Brain microvascular endothelial cell (primary cell): ENCODE data around the gene RAD9A.

Source experiments
- DNase-seq: peaks from one replicate; pipeline ENCODE4 v3.0.0-alpha.2; 2020
- H3K27ac ChIP-seq: fragments of 250-450 bp; sonication (Bioruptor Pico); 2 replicates; pipeline ENCODE4 v1.5.1; 2020; ENCODE audit warnings: mild to moderate bottlenecking, moderate library complexity
- H3K27me3 ChIP-seq: fragments of 250-450 bp; sonication (Bioruptor Pico); replicated peaks from 2 replicates; pipeline ENCODE4 v1.5.1; 2020; ENCODE audit warnings: mild to moderate bottlenecking
- H3K36me3 ChIP-seq: fragments of 250-450 bp; sonication (Bioruptor Pico); replicated peaks from 2 replicates; pipeline ENCODE4 v1.5.1; 2020; ENCODE audit warnings: mild to moderate bottlenecking
- H3K4me3 ChIP-seq: 2 replicates; pipeline ENCODE4 v1.5.1; 2011; ENCODE audit warnings: low read depth, mild to moderate bottlenecking, control low read depth, low read length, moderate library complexity
- in situ Hi-C: cut with HindIII; loops from 2 replicates; pipeline ENCODE4 v1.10.0; 2017; ENCODE audit warnings: low sequenced_read_pairs, low pct_ligation_motif_present
- TF ChIP-seq, protein P1 (sequence below): IDR thresholded peaks from 2 replicates; pipeline ENCODE4 v1.5.1; 2011; ENCODE audit warnings: low read depth, mild to moderate bottlenecking, moderate library complexity, low read length, control low read depth, inconsistent platforms; ENCODE audit errors: missing control alignments

Gene RAD9A

GRCh38 chr11:67369801-67370284 lies 21.9 kb upstream of the RAD9A start:
- in situ Hi-C loops, result no loop called here
- no peak overlapping the region for H3K27ac ChIP-seq
- H3K4me3 ChIP-seq, result peak overlapping the region; percentile 20
- no peak for DNase-seq
- no peaks in the 10 kb centered on the region for H3K27me3 ChIP-seq
- TF ChIP-seq, protein P1, sequence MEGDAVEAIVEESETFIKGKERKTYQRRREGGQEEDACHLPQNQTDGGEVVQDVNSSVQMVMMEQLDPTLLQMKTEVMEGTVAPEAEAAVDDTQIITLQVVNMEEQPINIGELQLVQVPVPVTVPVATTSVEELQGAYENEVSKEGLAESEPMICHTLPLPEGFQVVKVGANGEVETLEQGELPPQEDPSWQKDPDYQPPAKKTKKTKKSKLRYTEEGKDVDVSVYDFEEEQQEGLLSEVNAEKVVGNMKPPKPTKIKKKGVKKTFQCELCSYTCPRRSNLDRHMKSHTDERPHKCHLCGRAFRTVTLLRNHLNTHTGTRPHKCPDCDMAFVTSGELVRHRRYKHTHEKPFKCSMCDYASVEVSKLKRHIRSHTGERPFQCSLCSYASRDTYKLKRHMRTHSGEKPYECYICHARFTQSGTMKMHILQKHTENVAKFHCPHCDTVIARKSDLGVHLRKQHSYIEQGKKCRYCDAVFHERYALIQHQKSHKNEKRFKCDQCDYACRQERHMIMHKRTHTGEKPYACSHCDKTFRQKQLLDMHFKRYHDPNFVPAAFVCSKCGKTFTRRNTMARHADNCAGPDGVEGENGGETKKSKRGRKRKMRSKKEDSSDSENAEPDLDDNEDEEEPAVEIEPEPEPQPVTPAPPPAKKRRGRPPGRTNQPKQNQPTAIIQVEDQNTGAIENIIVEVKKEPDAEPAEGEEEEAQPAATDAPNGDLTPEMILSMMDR, result no peak
- peaks cover 9% of the 10 kb centered on the region for H3K36me3 ChIP-seq

DNA sequence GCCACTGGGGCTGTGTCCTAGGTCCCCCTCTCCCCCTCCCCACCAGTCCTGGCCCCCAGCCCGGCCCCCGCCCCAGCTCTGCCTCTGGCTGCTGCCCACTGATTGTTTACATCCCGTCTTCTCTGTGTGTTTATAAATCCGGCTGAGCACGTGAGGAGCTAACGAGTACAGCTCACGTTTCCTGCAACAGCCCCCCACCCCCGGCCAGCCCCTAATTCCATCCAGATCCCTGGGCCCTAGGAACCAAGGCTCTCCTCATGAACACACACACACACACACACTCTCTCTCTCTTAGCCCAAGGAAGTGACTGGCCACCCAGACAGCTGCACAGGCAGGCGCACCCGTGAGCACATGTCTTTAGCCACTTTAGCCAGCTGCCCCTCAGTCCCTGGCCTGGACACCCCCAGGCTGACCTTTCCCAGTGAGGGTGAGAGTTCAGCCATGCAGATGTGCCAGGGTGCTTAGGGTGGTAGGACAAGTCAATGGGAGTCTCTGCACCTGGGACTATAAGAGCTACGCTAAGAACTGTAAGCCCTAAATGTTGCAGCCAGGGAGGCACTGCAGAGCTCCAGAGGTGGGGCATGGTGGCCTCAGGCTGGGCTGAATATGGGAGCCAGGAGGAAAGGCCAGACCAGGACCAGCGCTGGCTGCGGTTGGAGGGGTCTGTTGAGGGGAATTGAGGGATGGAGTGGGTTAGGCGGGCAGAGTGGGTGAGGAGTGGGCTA lies 21.3 kb upstream of the RAD9A start:
- H3K36me3 ChIP-seq, result peaks cover 3% of the 10 kb centered on the region
- H3K4me3 ChIP-seq, result peak overlapping the region; percentile 63
- H3K27ac ChIP-seq, result no peak overlapping the region
- no peak for DNase-seq
- TF ChIP-seq, protein P1, result no peak
- no peaks in the 10 kb centered on the region for H3K27me3 ChIP-seq
- in situ Hi-C loops, result no loop called here

DNA sequence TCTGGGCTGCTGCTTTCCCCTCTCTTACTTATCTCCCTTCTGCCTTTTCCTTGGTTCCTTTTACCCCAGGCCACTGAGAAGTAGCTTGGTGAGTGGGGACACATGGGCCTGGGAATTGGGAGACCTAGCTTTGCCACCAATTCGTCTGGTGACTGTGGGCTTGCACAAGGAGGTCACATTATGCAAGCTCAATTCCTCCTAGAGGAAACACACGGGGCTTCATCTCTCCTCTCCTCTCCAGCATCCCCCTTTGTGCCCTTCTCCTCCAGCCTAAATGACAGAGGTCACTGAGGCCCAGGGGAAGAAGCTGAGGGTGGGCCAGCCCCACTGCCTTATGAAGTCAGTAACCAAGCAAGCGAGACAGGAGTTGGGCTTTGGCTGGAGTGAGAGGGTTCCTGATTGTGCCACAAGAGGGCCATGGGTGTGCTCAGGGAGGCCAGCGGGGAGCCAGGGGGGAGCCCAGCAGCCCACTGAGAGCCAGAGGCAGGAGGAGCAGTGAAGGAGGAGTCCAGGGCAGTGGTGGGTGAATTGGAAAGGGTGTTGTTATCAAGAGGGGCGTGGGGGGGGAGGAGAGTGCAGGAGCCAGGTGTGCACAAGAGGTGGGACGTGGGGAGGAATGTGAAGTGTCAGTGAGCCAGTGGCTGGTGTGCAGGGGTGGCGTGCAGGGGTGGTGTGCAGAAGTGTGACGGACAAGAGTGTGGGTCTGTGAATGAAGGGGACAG lies 20.4 kb upstream of the RAD9A start:
- in situ Hi-C loops, result no loop called here
- DNase-seq, result peak; percentile 43
- TF ChIP-seq, protein P1, result peak; percentile 78
- H3K36me3 ChIP-seq, result peaks cover 3% of the 10 kb centered on the region
- H3K4me3 ChIP-seq, result peak overlapping the region; percentile 63
- H3K27ac ChIP-seq, result no peak overlapping the region
- H3K27me3 ChIP-seq, result no peaks in the 10 kb centered on the region

- in situ Hi-C loops, result no loop called here
- H3K36me3 ChIP-seq, result peaks cover 3% of the 10 kb centered on the region
- peak overlapping the region; percentile 63 for H3K4me3 ChIP-seq
- no peak overlapping the region for H3K27ac ChIP-seq
- no peak for DNase-seq
- TF ChIP-seq, protein P1, result no peak
- H3K27me3 ChIP-seq, result no peaks in the 10 kb centered on the region
These were observed 19.9 kb upstream of the RAD9A start for GRCh38 chr11:67371911-67372320.

DNA sequence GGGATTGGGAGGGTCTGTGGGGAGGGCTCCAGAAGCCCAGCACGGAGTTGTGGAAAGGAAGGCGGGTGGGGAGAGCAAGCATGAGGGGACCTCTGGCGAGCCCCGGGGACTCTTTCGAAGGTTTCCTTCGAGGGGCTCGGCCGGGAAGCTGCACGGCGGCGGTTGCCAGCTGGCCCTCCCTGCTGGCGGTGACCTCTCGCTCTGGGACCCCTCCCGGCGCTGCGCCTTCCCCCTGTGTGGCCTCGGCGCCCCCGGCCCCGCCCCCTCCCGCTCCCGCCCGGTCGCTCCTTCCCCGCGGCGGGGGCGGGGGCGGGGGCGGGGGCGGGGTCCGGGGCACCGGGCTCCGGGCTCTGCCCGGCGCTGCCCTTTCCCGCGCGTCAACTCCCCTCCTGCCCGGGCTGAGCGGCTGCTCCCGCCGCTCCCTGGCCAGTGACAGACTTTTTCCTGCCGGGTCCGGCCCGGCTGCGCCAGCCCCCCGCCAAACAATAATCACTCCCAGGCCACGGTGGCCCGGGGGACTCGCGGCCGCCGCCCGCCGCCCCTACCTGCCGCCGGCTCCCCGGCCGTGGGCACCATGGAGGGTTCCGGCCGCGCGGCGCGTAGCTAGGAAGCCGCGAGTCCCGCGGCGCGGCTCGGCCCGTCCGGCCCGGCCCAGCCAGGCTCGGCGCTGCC lies 19.3 kb upstream of the RAD9A start:
- no peaks in the 10 kb centered on the region for H3K27me3 ChIP-seq
- in situ Hi-C loops, result no loop called here
- H3K4me3 ChIP-seq, result peak overlapping the region; percentile 63
- TF ChIP-seq, protein P1, result no peak
- peak overlapping the region; percentile 93 for H3K27ac ChIP-seq
- DNase-seq, result no peak
- H3K36me3 ChIP-seq, result peaks cover 3% of the 10 kb centered on the region
